CD14-positive monocyte (primary cell): ENCODE measurements around the gene GALT. TPM values are rescaled to one million over a fixed set of nuclear protein-coding genes. Genes with fewer than 3 reads are reported as not detected.
A peak's percentile ranks its signal among the peaks of the same experiment; 100 is the strongest.

Source experiments
- DNase-seq, 3 donors: peaks; one replicate each; pipeline ENCODE4 v3.0.0-alpha.2; 2011 to 2022
- H2AFZ ChIP-seq: 2 replicates; pipeline ENCODE4 v1.6.0; 2012; ENCODE audit warnings: mild to moderate bottlenecking, low read depth, low read length, inconsistent platforms; ENCODE audit not compliant: insufficient read depth, poor library complexity, severe bottlenecking
- H3K27ac ChIP-seq, 2 donors: 1 replicate in 1 of 2; 2 replicates in 1 of 2; pipeline ENCODE4 v1.5.1; 2012 to 2013; ENCODE audit warnings: low read length in 2 of 2, control low read depth in 1 of 2, inconsistent platforms in 1 of 2, low read depth in 1 of 2, mild to moderate bottlenecking in 1 of 2
- H3K27me3 ChIP-seq, 2 donors: one replicate each; pipeline versions ENCODE4 v1.6.0 to v1.6.1; 2011 to 2013; ENCODE audit warnings: low read length in 2 of 2; ENCODE audit not compliant: control insufficient read depth in 2 of 2, insufficient read depth in 2 of 2
- H3K36me3 ChIP-seq, 2 donors: replicated peaks in 1 of 2; 1 replicate in 1 of 2; 2 replicates in 1 of 2; pipeline versions ENCODE4 v1.5.1 to v1.6.1; 2012 to 2013; ENCODE audit warnings: low read length in 2 of 2, control low read depth in 1 of 2, inconsistent platforms in 1 of 2, mild to moderate bottlenecking in 1 of 2; ENCODE audit not compliant: insufficient read depth in 2 of 2, control insufficient read depth in 1 of 2
- H3K4me1 ChIP-seq, 2 donors: 1 replicate in 1 of 2; 2 replicates in 1 of 2; pipeline versions ENCODE4 v1.5.1 to v1.6.1; 2012 to 2013; ENCODE audit warnings: low read length in 2 of 2, control low read depth in 1 of 2, inconsistent platforms in 1 of 2, mild to moderate bottlenecking in 1 of 2, moderate library complexity in 1 of 2; ENCODE audit not compliant: insufficient read depth in 2 of 2, control insufficient read depth in 1 of 2
- H3K4me2 ChIP-seq: replicated peaks from 2 replicates; pipeline ENCODE3; 2012; ENCODE audit warnings: low read length, moderate library complexity, mild to moderate bottlenecking; ENCODE audit not compliant: poor library complexity, severe bottlenecking; ENCODE audit errors: extremely low read depth
- H3K4me3 ChIP-seq, 3 experiments: fragments of 200-600 bp in 1 of 3; sonication (generic) in 1 of 3; replicated peaks in 1 of 3; 1 replicate in 2 of 3; 2 replicates in 1 of 3; pipeline ENCODE4 v1.5.1; 2011 to 2013; ENCODE audit warnings: low read length in 3 of 3, mild to moderate bottlenecking in 3 of 3, control low read depth in 2 of 3, low read depth in 2 of 3, inconsistent platforms in 1 of 3, moderate library complexity in 1 of 3
- H3K79me2 ChIP-seq: 2 replicates; pipeline ENCODE4 v1.6.0; 2012; ENCODE audit warnings: mild to moderate bottlenecking, control low read depth, inconsistent platforms, low read length, moderate library complexity; ENCODE audit not compliant: insufficient read depth
- H3K9ac ChIP-seq: 2 replicates; pipeline ENCODE4 v1.6.0; 2017; ENCODE audit warnings: low read length, mild to moderate bottlenecking; ENCODE audit not compliant: insufficient read depth, poor library complexity, severe bottlenecking
- H3K9me3 ChIP-seq, 2 donors: replicated peaks in 1 of 2; 1 replicate in 1 of 2; 2 replicates in 1 of 2; pipeline versions ENCODE4 v1.5.1 to v1.6.1; 2012 to 2013; ENCODE audit warnings: low read length in 2 of 2, control low read depth in 1 of 2; ENCODE audit not compliant: control insufficient read depth in 1 of 2, insufficient read depth in 1 of 2
- H4K20me1 ChIP-seq: 2 replicates; pipeline ENCODE4 v1.6.0; 2012; ENCODE audit warnings: mild to moderate bottlenecking, low read length, control low read depth, moderate library complexity; ENCODE audit not compliant: insufficient read depth
- H3K27ac Mint-ChIP-seq, 7 donors: one replicate each; pipeline ENCODE4 v1.8.0; 2020; ENCODE audit warnings: mild to moderate bottlenecking in 7 of 7, mixed read lengths in 7 of 7, moderate library complexity in 6 of 7, inconsistent platforms in 2 of 7
- H3K27me3 Mint-ChIP-seq, 3 donors: one replicate each; pipeline ENCODE4 v1.8.0; 2021 to 2022; ENCODE audit warnings: low read depth in 3 of 3, mild to moderate bottlenecking in 3 of 3, mixed read lengths in 3 of 3, moderate library complexity in 3 of 3, inconsistent platforms in 1 of 3
- H3K36me3 Mint-ChIP-seq, 2 donors: one replicate each; pipeline ENCODE4 v1.8.0; 2020; ENCODE audit warnings: mixed read lengths in 2 of 2, inconsistent platforms in 1 of 2, mild to moderate bottlenecking in 1 of 2
- H3K4me1 Mint-ChIP-seq: one replicate; pipeline ENCODE4 v1.8.0; 2020; ENCODE audit warnings: mild to moderate bottlenecking, mixed read lengths
- H3K4me3 Mint-ChIP-seq, 2 donors: one replicate each; pipeline ENCODE4 v1.8.0; 2020; ENCODE audit warnings: mild to moderate bottlenecking in 2 of 2, mixed read lengths in 2 of 2, moderate library complexity in 1 of 2
- H3K9me3 Mint-ChIP-seq, 7 donors: one replicate each; pipeline ENCODE4 v1.8.0; 2020 to 2022; ENCODE audit warnings: mixed read lengths in 7 of 7, mild to moderate bottlenecking in 6 of 7, moderate library complexity in 6 of 7, inconsistent platforms in 2 of 7
- CTCF ChIP-seq: fragments of 200-600 bp; IDR thresholded peaks from one replicate; pipeline ENCODE4 v1.8.0; 2022; ENCODE audit warnings: antibody characterized with exemption, mild to moderate bottlenecking
- WGBS: methylation state at CpG from one replicate; pipeline ENCODE4 v1.1.5; 2013; ENCODE audit warnings: missing lambda C conversion rate; ENCODE audit not compliant: insufficient coverage; 5-methylcytosine and 5-hydroxymethylcytosine counted together
- intact Hi-C, 2 donors: fragments of 100-400 bp; cut with micrococcal nuclease; formaldehyde crosslinking; loops; one replicate each; pipeline versions ENCODE4 v1.15.0 to v1.15.1; 2023
- polyA plus RNA-seq, 3 donors: library from polyadenylated mRNA; depleted of rRNA in 1 of 3; unstranded in 2 of 3; stranded (reverse) in 1 of 3; fragments of 300-500 nt in 2 of 3; fragments of >200 nt in 1 of 3; fragmentation: Illumina TruSeq in 2 of 3; gene quantifications; 1 replicate in 2 of 3; 2 replicates in 1 of 3; pipeline ENCODE4 v1.2.3, GENCODE V29; 2012 to 2021

The GALT gene
- polyA plus RNA-seq, 3 donors: 25.6 to 103 (median 26.9) TPM

GRCh38 chr9:34634551-34635248 is 11.8 kb upstream of the GALT start:
- WGBS: 83% methylated on average over 1 of the region's 3 CpGs
- Mint-ChIP-seq H3K27ac (no peak overlapping the region), H3K36me3 (peaks cover 10 to 14% of the 10 kb centered on the region in 2 donors)

GRCh38 chr9:34635556-34635955 is 10.9 kb upstream of the GALT start:
- H3K36me3 Mint-ChIP-seq: peaks cover 10 to 14% of the 10 kb centered on the region in 2 donors
- H3K27me3 Mint-ChIP-seq: peaks cover 14 to 24% (median 24%) of the 10 kb centered on the region in 3 donors
- no peak overlapping the region for H3K9ac ChIP-seq
- peaks cover 0 to 13% of the 10 kb centered on the region in 2 donors for H3K36me3 ChIP-seq
- WGBS: 93% methylated on average over 9 of the region's 14 CpGs
- peaks cover 0 to 2% (median 0%) of the 10 kb centered on the region in 7 donors for H3K9me3 Mint-ChIP-seq
- TF ChIP-seq CTCF: no peak
- H3K9me3 ChIP-seq: no peaks in the 10 kb centered on the region
- intact Hi-C loops: loop anchor here in 1 of 2 donors (5.0 kb wide), 1 partner anchor 33 kb away; no protein-coding TSS in a partner anchor
- DNase-seq: no peak
- H2AFZ ChIP-seq: no peak overlapping the region
- H3K4me3 Mint-ChIP-seq: no peak overlapping the region
- peaks cover 15% of the 10 kb centered on the region for H3K79me2 ChIP-seq
- H3K27me3 ChIP-seq: peaks cover 7 to 19% of the 10 kb centered on the region in 2 donors
- peak overlapping the region in 1 of 7 donors; percentile 46 for H3K27ac Mint-ChIP-seq
- no peak overlapping the region for H3K4me2 ChIP-seq
- no peak overlapping the region for H3K4me3 ChIP-seq
- H3K27ac ChIP-seq: no peak overlapping the region
- H3K4me1 ChIP-seq: peaks cover 21 to 27% of the 10 kb centered on the region in 2 donors
- no peaks in the 10 kb centered on the region for H4K20me1 ChIP-seq
- peaks cover 28% of the 10 kb centered on the region for H3K4me1 Mint-ChIP-seq

More at GRCh38 chr9:34634551-34635248, 11.8 kb upstream of the GALT start:
- H3K9me3 ChIP-seq: peaks cover 0 to 1% of the 10 kb centered on the region in 2 donors
- H2AFZ ChIP-seq: no peak overlapping the region
- Mint-ChIP-seq H3K27me3 (peaks cover 22 to 33% (median 32%) of the 10 kb centered on the region in 3 donors), H3K4me3 (no peak overlapping the region), H3K4me1 (peaks cover 28% of the 10 kb centered on the region), H3K9me3 (peaks cover 0 to 9% (median 0%) of the 10 kb centered on the region in 7 donors)
- peaks cover 21 to 27% of the 10 kb centered on the region in 2 donors for H3K4me1 ChIP-seq
- no peak overlapping the region for H3K4me3 ChIP-seq
- no peak for TF ChIP-seq CTCF
- DNase-seq: no peak
- H4K20me1 ChIP-seq: no peaks in the 10 kb centered on the region
- H3K9ac ChIP-seq: no peak overlapping the region
- peaks cover 0 to 13% of the 10 kb centered on the region in 2 donors for H3K36me3 ChIP-seq
- intact Hi-C loops: loop anchor here (1.0 to 5.0 kb wide), 2 partner anchors 22 to 32 kb away; partner anchors contain the start of gene RPP25L (in 1 of the 2)
- no peak overlapping the region for H3K27ac ChIP-seq
- peaks cover 15% of the 10 kb centered on the region for H3K79me2 ChIP-seq
- no peak overlapping the region for H3K4me2 ChIP-seq
- H3K27me3 ChIP-seq: peaks cover 13 to 28% of the 10 kb centered on the region in 2 donors
